Measurements from ENCODE around the gene CNOT3.

DNA sequence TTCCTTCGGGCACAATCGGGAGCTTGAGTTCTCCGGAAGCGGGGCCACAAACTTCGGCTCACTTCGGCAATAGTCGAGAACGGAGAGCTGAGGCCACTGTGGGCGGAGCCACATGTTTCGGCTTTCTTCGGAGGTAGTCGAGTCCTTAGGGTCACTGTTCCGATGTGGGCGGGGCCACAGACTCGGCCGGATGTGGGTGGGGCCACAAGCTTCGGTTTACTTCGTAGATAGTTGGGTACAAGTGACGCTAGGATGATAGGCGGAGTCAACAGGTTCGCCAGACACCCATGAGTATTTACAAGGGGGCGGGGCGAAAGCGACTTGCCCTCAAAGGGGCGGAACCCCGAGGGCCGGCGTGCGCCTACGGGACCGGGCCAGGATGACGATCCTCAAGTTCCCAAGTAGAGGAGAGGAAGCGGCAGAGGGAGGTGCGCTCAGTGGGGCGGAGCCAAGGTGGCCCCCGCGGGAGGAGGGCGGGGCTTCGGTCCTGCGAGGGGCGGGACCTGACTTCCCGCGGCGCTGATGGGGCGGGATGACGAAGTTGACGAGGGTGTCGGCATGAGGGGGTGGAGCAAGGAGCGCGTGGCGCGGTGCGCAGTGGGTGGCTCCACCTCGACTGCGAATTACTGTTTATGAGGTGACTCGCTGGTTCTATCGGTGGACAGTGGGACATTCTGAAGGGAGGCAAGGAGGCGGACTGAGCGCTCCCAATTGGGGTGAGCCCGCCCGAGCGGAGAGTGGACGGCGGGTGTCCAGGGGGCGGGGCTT is 52.4 kb downstream of the CNOT3 start:
- peak in 2 of 4 donors; percentile 26 to 72 for TF ChIP-seq POLR2A (IDR thresholded peaks at IDR 0.05)
- TF ChIP-seq CTCF (IDR thresholded peaks at IDR 0.05): no peak
